ENCODE measurements around the gene SERPINB7.

SERPINB7 gene

GRCh38 chr18:63788447-63789096, 13.4 kb downstream of the SERPINB7 start:
- peak; percentile 59 for DNase-seq

- no peak for DNase-seq
Observed at GRCh38 chr18:63789327-63789726, 14.1 kb downstream of the SERPINB7 start.

- no peak for DNase-seq
Observed at GRCh38 chr18:63795606-63796005, 20.4 kb downstream of the SERPINB7 start.

GRCh38 chr18:63799189-63799588, 24.0 kb downstream of the SERPINB7 start:
- no peak for DNase-seq

- no peak for DNase-seq
Observed at GRCh38 chr18:63801343-63801742, 26.1 kb downstream of the SERPINB7 start.

- no peak for DNase-seq
Observed at GRCh38 chr18:63808125-63808524, 32.9 kb downstream of the SERPINB7 start.

GRCh38 chr18:63817441-63818051, 42.3 kb downstream of the SERPINB7 start:
- DNase-seq: peak; percentile 46

GRCh38 chr18:63818212-63818611, 43.0 kb downstream of the SERPINB7 start:
- peak; percentile 20 for DNase-seq

GRCh38 chr18:63819786-63820185, 44.6 kb downstream of the SERPINB7 start:
- DNase-seq: no peak

GRCh38 chr18:63820694-63821093, 45.5 kb downstream of the SERPINB7 start:
- no peak for DNase-seq

- DNase-seq: no peak
Observed at GRCh38 chr18:63823516-63824219, 48.5 kb downstream of the SERPINB7 start.

- no peak for DNase-seq
Observed at GRCh38 chr18:63824220-63824525, 49.0 kb downstream of the SERPINB7 start.

- DNase-seq: no peak
Observed at GRCh38 chr18:63828120-63828519, 52.9 kb downstream of the SERPINB7 start.

GRCh38 chr18:63828656-63829055, 53.4 kb downstream of the SERPINB7 start:
- DNase-seq: no peak

GRCh38 chr18:63829886-63830285, 54.7 kb downstream of the SERPINB7 start:
- DNase-seq: no peak

GRCh38 chr18:63831080-63831788, 56.0 kb downstream of the SERPINB7 start:
- peak; percentile 45 for DNase-seq

GRCh38 chr18:63832470-63832869, 57.3 kb downstream of the SERPINB7 start:
- DNase-seq: peak; percentile 9

GRCh38 chr18:63834471-63835113, 59.4 kb downstream of the SERPINB7 start:
- no peak for DNase-seq

- no peak for DNase-seq
Observed at GRCh38 chr18:63836456-63836855, 61.2 kb downstream of the SERPINB7 start.

GRCh38 chr18:63837590-63837989, 62.4 kb downstream of the SERPINB7 start:
- no peak for DNase-seq

GRCh38 chr18:63843008-63843407, 67.8 kb downstream of the SERPINB7 start:
- no peak for DNase-seq

GRCh38 chr18:63844254-63844653, 69.0 kb downstream of the SERPINB7 start:
- DNase-seq: peak; percentile 14

GRCh38 chr18:63848159-63848558, 72.9 kb downstream of the SERPINB7 start:
- peak; percentile 22 for DNase-seq
